Spleen (tissue), 11 donors: Measurements from ENCODE around the gene KRT10. TPM values are rescaled to one million over a fixed set of nuclear protein-coding genes. Genes with fewer than 3 reads are reported as not detected.

ENCODE experiments used
- DNase-seq: peaks from one replicate; pipeline ENCODE4 v3.0.0-alpha.2; 2020
- H3K27ac ChIP-seq, 8 donors: fragments of 200-600 bp; sonication (generic) in 7 of 8; 1 replicate in 4 of 8; 2 replicates in 4 of 8; pipeline versions ENCODE4 v1.5.0 to v1.8.0; 2016 to 2021; ENCODE audit warnings: inconsistent platforms in 4 of 8, mild to moderate bottlenecking in 4 of 8, moderate library complexity in 1 of 8
- H3K27me3 ChIP-seq, 7 donors: fragments of 200-600 bp; sonication (generic) in 6 of 7; replicated peaks in 1 of 7; 1 replicate in 4 of 7; 2 replicates in 3 of 7; pipeline versions ENCODE4 v1.5.0 to v1.8.0; 2016 to 2021; ENCODE audit warnings: inconsistent platforms in 3 of 7, mild to moderate bottlenecking in 1 of 7
- H3K36me3 ChIP-seq, 6 donors: fragments of 200-600 bp; sonication (generic) in 5 of 6; 1 replicate in 4 of 6; 2 replicates in 2 of 6; pipeline versions ENCODE4 v1.5.0 to v1.8.0; 2016 to 2021; ENCODE audit warnings: inconsistent platforms in 2 of 6
- H3K4me1 ChIP-seq, 6 donors: fragments of 200-600 bp; sonication (generic) in 5 of 6; 1 replicate in 3 of 6; 2 replicates in 3 of 6; pipeline versions ENCODE4 v1.5.0 to v1.8.0; 2016 to 2021; ENCODE audit warnings: inconsistent platforms in 3 of 6
- H3K4me3 ChIP-seq, 8 donors: fragments of 200-600 bp; sonication (generic) in 7 of 8; 1 replicate in 4 of 8; 2 replicates in 4 of 8; pipeline versions ENCODE4 v1.5.0 to v1.8.0; 2016 to 2021; ENCODE audit warnings: inconsistent platforms in 4 of 8, mild to moderate bottlenecking in 4 of 8, moderate library complexity in 2 of 8
- H3K9me3 ChIP-seq, 8 donors: fragments of 200-600 bp; sonication (generic) in 7 of 8; 1 replicate in 4 of 8; 2 replicates in 4 of 8; pipeline versions ENCODE4 v1.5.0 to v1.8.0; 2016 to 2021; ENCODE audit warnings: inconsistent platforms in 4 of 8
- CTCF ChIP-seq, 11 experiments: fragments of 200-600 bp in 7 of 11; fragments of 450-650 bp in 4 of 11; sonication (generic) in 4 of 11; IDR thresholded peaks in 8 of 11; conservative IDR thresholded peaks in 3 of 11; 1 replicate in 7 of 11; 2 replicates in 4 of 11; pipeline versions ENCODE4 v1.4.0 to v1.8.0; 2016 to 2021; ENCODE audit warnings: antibody characterized with exemption in 11 of 11, inconsistent platforms in 4 of 11, mild to moderate bottlenecking in 1 of 11
- POLR2A ChIP-seq, 3 donors: fragments of 450-650 bp; IDR thresholded peaks; one replicate each; pipeline ENCODE4 v1.5.1; 2017; ENCODE audit warnings: antibody characterized with exemption in 3 of 3, mild to moderate bottlenecking in 1 of 3
- POLR2AphosphoS5 ChIP-seq, 3 donors: sonication (generic); formaldehyde crosslinking; IDR thresholded peaks; one replicate each; pipeline ENCODE4 v1.5.1; 2017; ENCODE audit warnings: antibody characterized with exemption in 3 of 3
- WGBS, 5 donors: extraction: QIAGEN DNeasy Blood & Tissue Kit in 3 of 5; methylation state at CpG; one replicate each; pipeline versions ENCODE4 v1.1.5 to v1.1.7; 2013 to 2018; 5-methylcytosine and 5-hydroxymethylcytosine counted together
- intact Hi-C: fragments of 100-400 bp; cut with DNase I; formaldehyde crosslinking; loops from one replicate; pipeline ENCODE4 v1.15.0; 2023; ENCODE audit warnings: low total_unique reads
- polyA plus RNA-seq, 3 donors: library from polyadenylated mRNA; stranded (reverse); fragments of 200-250 nt; gene quantifications; one replicate each; pipeline ENCODE4 v1.2.1, GENCODE V29; 2013
- total RNA-seq, 7 donors: library from RNA; depleted of rRNA in 3 of 7; stranded (reverse); fragments of >200 nt in 3 of 7; fragmentation: NEBNext Ultra II Directional in 4 of 7; extraction: Animal tissue kit (Norgen Biotek cat#: 25700) in 4 of 7; gene quantifications; one replicate each; pipeline versions ENCODE4 v1.1.0 to v1.2.1, GENCODE V29; 2016 to 2021
- donor health status: healthy with polysubstance abuse.
- donor health status: DM: no; HTN: no; CAD: no; lungs with moderate emphysema.
- donor health status: DM: no; HTN: no; CAD: no.
- donor health status: Bipolar disorder and iron deficiency.
- donor health status: healthy.
- donor health status: DM: no; HTN: no; CAD: no.
- donor health status: DM: yes; HTN: yes; CAD: no.

The KRT10 gene
- total and polyA plus RNA-seq, 10 donors: 4.3 to 41.8 (median 27.7) TPM

- H3K27me3 ChIP-seq: no peaks in the 10 kb centered on the region
- 74 to 85% (median 78%) methylated on average over 9 of the region's 9 CpGs for WGBS, 5 donors
- no peak for DNase-seq
- TF ChIP-seq POLR2AphosphoS5 (IDR thresholded peaks at IDR 0.05) (no peak), CTCF (IDR thresholded peaks at IDR 0.05 in 8 of 11, conservative IDR thresholded peaks at IDR 0.05 in 3 of 11) (no peak), POLR2A (IDR thresholded peaks at IDR 0.05) (no peak)
- H3K9me3 ChIP-seq: peaks cover 0 to 13% (median 0%) of the 10 kb centered on the region in 8 donors
- peak overlapping the region; percentile 16 to 96 (median 93) for H3K27ac ChIP-seq
- no peak overlapping the region for H3K4me3 ChIP-seq
- H3K4me1 ChIP-seq: peaks cover 6 to 32% (median 18%) of the 10 kb centered on the region in 6 donors
- H3K36me3 ChIP-seq: peaks cover 0 to 27% (median 12%) of the 10 kb centered on the region in 6 donors
- intact Hi-C loops: no loop called here
Observed at GRCh38 chr17:40820228-40820838, 2.1 kb downstream of the KRT10 start.

DNA sequence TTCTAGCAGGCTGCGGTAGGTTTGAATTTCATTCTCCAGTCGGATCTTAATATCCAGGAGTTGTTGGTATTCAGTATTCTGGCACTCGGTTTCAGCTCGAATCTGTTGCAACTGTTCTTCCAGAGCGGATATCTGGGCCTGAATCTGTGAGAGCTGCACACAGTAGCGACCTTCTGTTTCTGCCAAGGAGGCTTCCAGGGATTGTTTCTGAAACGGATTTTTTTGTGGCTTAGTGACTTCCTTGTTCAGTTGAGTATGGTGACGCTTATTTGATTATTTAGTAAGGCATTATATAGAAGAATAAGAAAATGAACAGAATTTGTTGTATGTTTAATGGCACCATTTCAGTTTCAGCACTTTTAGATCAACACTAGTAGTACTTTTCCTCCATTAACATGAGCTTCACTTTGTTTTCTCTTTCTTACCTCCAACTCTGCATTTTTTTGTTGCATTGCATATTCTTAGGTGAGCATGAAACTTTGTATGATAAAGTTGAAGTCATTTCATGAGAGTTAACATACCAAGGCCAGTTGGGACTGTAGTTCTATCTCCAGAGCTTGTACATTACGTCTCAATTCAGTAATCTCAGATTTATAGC, 2.8 kb downstream of the KRT10 start:
- Histone ChIP-seq H3K4me3 (peak overlapping the region; percentile 29 to 81 (median 60)), H3K27ac (peak overlapping the region; percentile 91 to 96 (median 93)), H3K4me1 (peaks cover 6 to 32% (median 18%) of the 10 kb centered on the region in 6 donors), H3K9me3 (peaks cover 0 to 13% (median 0%) of the 10 kb centered on the region in 8 donors), H3K36me3 (peaks cover 0 to 27% (median 12%) of the 10 kb centered on the region in 6 donors), H3K27me3 (no peaks in the 10 kb centered on the region)
- DNase-seq: no peak
- TF ChIP-seq POLR2A (IDR thresholded peaks at IDR 0.05): no peak
- TF ChIP-seq CTCF (IDR thresholded peaks at IDR 0.05 in 8 of 11, conservative IDR thresholded peaks at IDR 0.05 in 3 of 11): no peak
- peak in 1 of 3 donors; percentile 28 for TF ChIP-seq POLR2AphosphoS5 (IDR thresholded peaks at IDR 0.05)
- WGBS, 5 donors: 47 to 66% (median 55%) methylated on average over 9 of the region's 9 CpGs
- intact Hi-C loops: no loop called here

DNA sequence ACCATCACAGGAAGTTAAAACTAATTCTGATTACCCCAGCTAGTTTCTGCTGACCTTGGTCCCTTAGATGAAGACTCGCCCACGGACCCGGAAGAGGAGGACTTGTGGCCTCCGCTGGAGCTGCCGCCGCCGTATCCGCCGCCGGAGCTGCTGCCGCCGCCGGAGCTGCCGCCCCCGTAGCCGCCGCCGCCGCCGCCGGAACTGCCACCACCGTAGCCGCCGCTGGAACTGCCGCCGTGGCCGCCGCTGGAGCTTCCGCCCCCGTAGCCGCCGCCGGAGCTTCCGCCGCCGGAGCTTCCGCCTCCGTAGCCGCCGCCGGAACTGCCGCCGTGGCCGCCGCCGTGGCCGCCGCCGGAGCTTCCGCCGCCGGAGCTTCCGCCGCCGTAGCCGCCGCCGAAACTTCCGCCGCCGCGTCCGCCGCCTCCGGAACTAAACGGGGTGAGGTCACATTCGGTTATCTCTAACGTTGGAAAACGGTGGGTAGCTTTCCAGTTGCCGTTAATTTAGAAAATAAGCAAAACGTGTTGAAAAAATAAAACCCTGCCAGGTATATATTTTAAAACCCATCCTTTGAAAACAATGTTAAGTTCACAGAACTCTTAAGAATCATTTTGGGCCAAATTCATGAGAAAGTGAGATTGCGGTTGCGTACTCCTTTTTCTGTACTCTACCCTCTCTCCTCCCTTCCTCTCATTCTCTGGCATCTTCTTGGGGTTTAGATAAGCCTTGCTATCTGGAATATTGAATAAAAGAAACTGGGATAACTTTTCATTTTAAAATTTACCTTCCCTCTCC, 3.5 kb downstream of the KRT10 start:
- DNase-seq: peak; percentile 94
- intact Hi-C loops: no loop called here
- no peak for TF ChIP-seq POLR2A (IDR thresholded peaks at IDR 0.05)
- TF ChIP-seq POLR2AphosphoS5 (IDR thresholded peaks at IDR 0.05): peak; percentile 70 to 79 (median 75)
- TF ChIP-seq CTCF (IDR thresholded peaks at IDR 0.05 in 8 of 11, conservative IDR thresholded peaks at IDR 0.05 in 3 of 11): peak in 1 of 11 experiments; percentile 11
- Histone ChIP-seq H3K27ac (peak overlapping the region; percentile 91 to 96 (median 93)), H3K4me3 (peak overlapping the region; percentile 48 to 81 (median 60)), H3K9me3 (peaks cover 0 to 13% (median 0%) of the 10 kb centered on the region in 8 donors), H3K27me3 (no peaks in the 10 kb centered on the region), H3K36me3 (peaks cover 0 to 27% (median 12%) of the 10 kb centered on the region in 6 donors), H3K4me1 (peaks cover 6 to 32% (median 18%) of the 10 kb centered on the region in 6 donors)
- WGBS, 5 donors: 1 to 3% (median 2%) methylated on average over 40 to 73 of the region's 73 CpGs
